H1 (cell line): ENCODE measurements around the gene OLIG2. TPM values are rescaled to one million over a fixed set of nuclear protein-coding genes. Genes with fewer than 3 reads are reported as not detected.

ENCODE experiments used
- CTCF ChIA-PET: fragments of 300-600 bp; sonication (Branson Sonifier 250); formaldehyde crosslinking; loops from one replicate; lab custom pipeline; 2021; ENCODE audit not compliant: partially characterized antibody; lab: Charles Lee
- POLR2A ChIA-PET: fragments of 300-600 bp; sonication (Branson Sonifier 250); formaldehyde crosslinking; loops from one replicate; lab custom pipeline; 2021; ENCODE audit warnings: inconsistent platforms; ENCODE audit not compliant: partially characterized antibody; lab: Charles Lee
- DNase-seq, 2 experiments: peaks; one replicate each; pipeline versions ENCODE4 v3.0.0 to v3.0.0-alpha.2; 2010 to 2022; ENCODE audit warnings: low spot score in 2 of 2, low read depth in 1 of 2, mixed read lengths in 1 of 2
- FAIRE-seq: peaks from 2 replicates; lab custom pipeline; 2011; peaks lifted over from hg19 to GRCh38; lab: Jason Lieb, UNC
- H2AFZ ChIP-seq: 2 replicates; pipeline ENCODE4 v1.8.1; 2012; ENCODE audit warnings: low read length, inconsistent platforms
- H2AK5ac ChIP-seq: 2 replicates; pipeline ENCODE4 v1.6.1; 2013; ENCODE audit warnings: low read depth, low read length
- H2BK120ac ChIP-seq: replicated peaks from 2 replicates; pipeline ENCODE3; 2013; ENCODE audit warnings: low read depth, low read length, inconsistent platforms
- H2BK12ac ChIP-seq: 2 replicates; pipeline ENCODE4 v1.6.1; 2013; ENCODE audit warnings: low read depth, low read length
- H2BK15ac ChIP-seq: 2 replicates; pipeline ENCODE4 v1.6.1; 2013; ENCODE audit warnings: low read length
- H2BK20ac ChIP-seq: 2 replicates; pipeline ENCODE4 v1.6.1; 2013; ENCODE audit warnings: low read length
- H2BK5ac ChIP-seq: 2 replicates; pipeline ENCODE4 v1.6.1; 2013; ENCODE audit warnings: low read depth, low read length
- H3K14ac ChIP-seq: 2 replicates; pipeline ENCODE4 v1.6.1; 2013; ENCODE audit warnings: inconsistent platforms; ENCODE audit not compliant: insufficient read length
- H3K18ac ChIP-seq: 2 replicates; pipeline ENCODE4 v1.6.1; 2013; ENCODE audit warnings: low read length; ENCODE audit errors: extremely low read depth
- H3K23ac ChIP-seq: 2 replicates; pipeline ENCODE4 v1.6.1; 2013; ENCODE audit warnings: inconsistent platforms; ENCODE audit not compliant: insufficient read length
- H3K23me2 ChIP-seq: 2 replicates; pipeline ENCODE4 v1.6.1; 2013; ENCODE audit warnings: low read depth, low read length
- H3K27ac ChIP-seq: 2 replicates; pipeline ENCODE4 v1.6.1; 2011; ENCODE audit warnings: low read depth, low read length, inconsistent platforms
- H3K27me3 ChIP-seq, 4 experiments: replicated peaks in 1 of 4; 1 replicate in 1 of 4; 2 replicates in 3 of 4; pipeline versions ENCODE4 v1.6.1 to v1.8.1; 2011 to 2013; ENCODE audit warnings: low read length in 3 of 4, mild to moderate bottlenecking in 3 of 4, inconsistent platforms in 2 of 4, mixed read lengths in 2 of 4, moderate library complexity in 1 of 4; ENCODE audit not compliant: control insufficient read depth in 3 of 4, insufficient read depth in 3 of 4; ENCODE audit errors: extremely low read depth in 1 of 4
- H3K36me3 ChIP-seq, 4 experiments: 2 replicates each; pipeline versions ENCODE4 v1.6.1 to v1.8.1; 2011 to 2013; ENCODE audit warnings: mild to moderate bottlenecking in 4 of 4, low read length in 3 of 4, moderate library complexity in 2 of 4, control low read depth in 1 of 4, inconsistent platforms in 1 of 4; ENCODE audit not compliant: insufficient read depth in 4 of 4, control insufficient read depth in 2 of 4
- H3K4ac ChIP-seq: replicated peaks from 2 replicates; pipeline ENCODE3; 2013; ENCODE audit warnings: low read length, low read depth, mixed read lengths, inconsistent platforms; ENCODE audit not compliant: insufficient read length
- H3K4me1 ChIP-seq, 4 experiments: replicated peaks in 1 of 4; 1 replicate in 1 of 4; 2 replicates in 3 of 4; pipeline versions ENCODE4 v1.6.1 to v1.8.1; 2011 to 2013; ENCODE audit warnings: low read length in 3 of 4, inconsistent platforms in 2 of 4, mixed read lengths in 1 of 4; ENCODE audit not compliant: insufficient read depth in 4 of 4, control insufficient read depth in 3 of 4
- H3K4me2 ChIP-seq, 2 experiments: 2 replicates each; pipeline versions ENCODE4 v1.6.1 to v1.8.1; 2011 to 2013; ENCODE audit warnings: low read depth in 2 of 2, low read length in 2 of 2, control low read depth in 1 of 2, inconsistent platforms in 1 of 2, mild to moderate bottlenecking in 1 of 2; ENCODE audit not compliant: insufficient read depth in 1 of 2
- H3K4me3 ChIP-seq, 4 experiments: fragments of 200-600, 300-600 bp in 1 of 4; sonication (generic), shearing (Covaris generic), sonication (Bioruptor Twin) in 1 of 4; 2 replicates each; pipeline versions ENCODE4 v1.5.1 to v1.8.1; 2011 to 2016; ENCODE audit warnings: low read length in 4 of 4, low read depth in 3 of 4, control low read depth in 2 of 4, inconsistent platforms in 2 of 4, mild to moderate bottlenecking in 2 of 4, mixed read lengths in 1 of 4, moderate library complexity in 1 of 4; ENCODE audit not compliant: insufficient read depth in 2 of 4; ENCODE audit errors: extremely low read depth in 1 of 4
- H3K56ac ChIP-seq: replicated peaks from 2 replicates; pipeline ENCODE3; 2013; ENCODE audit warnings: low read depth, mild to moderate bottlenecking, mixed read lengths, low read length, inconsistent platforms; ENCODE audit not compliant: insufficient read length
- H3K79me1 ChIP-seq: 2 replicates; pipeline ENCODE4 v1.6.1; 2013; ENCODE audit warnings: low read depth, low read length, control low read depth
- H3K79me2 ChIP-seq, 2 experiments: 2 replicates each; pipeline versions ENCODE4 v1.6.1 to v1.8.1; 2012 to 2013; ENCODE audit warnings: low read length in 2 of 2, mild to moderate bottlenecking in 2 of 2, inconsistent platforms in 1 of 2; ENCODE audit not compliant: insufficient read depth in 2 of 2, control insufficient read depth in 1 of 2
- H3K9ac ChIP-seq, 4 experiments: replicated peaks in 1 of 4; 1 replicate in 1 of 4; 2 replicates in 3 of 4; pipeline versions ENCODE4 v1.6.1 to v1.8.1; 2011 to 2013; ENCODE audit warnings: low read depth in 3 of 4, low read length in 3 of 4, control low read depth in 2 of 4, mild to moderate bottlenecking in 2 of 4, moderate library complexity in 2 of 4, inconsistent platforms in 1 of 4; ENCODE audit errors: extremely low read depth in 1 of 4
- H3K9me3 ChIP-seq, 2 experiments: 2 replicates each; pipeline versions ENCODE4 v1.6.1 to v1.8.1; 2012 to 2013; ENCODE audit warnings: mild to moderate bottlenecking in 2 of 2, moderate library complexity in 2 of 2, control low read depth in 1 of 2, inconsistent platforms in 1 of 2, low read depth in 1 of 2, low read length in 1 of 2, mixed read lengths in 1 of 2; ENCODE audit not compliant: insufficient read depth in 2 of 2
- H4K20me1 ChIP-seq, 2 experiments: replicated peaks in 1 of 2; 2 replicates each; pipeline versions ENCODE3 to v1.8.1; 2011 to 2013; ENCODE audit warnings: inconsistent platforms in 2 of 2, low read length in 2 of 2, mild to moderate bottlenecking in 1 of 2; ENCODE audit not compliant: insufficient read depth in 2 of 2, control insufficient read depth in 1 of 2
- H4K5ac ChIP-seq: 2 replicates; pipeline ENCODE4 v1.6.1; 2013; ENCODE audit warnings: low read length, low read depth, mixed read lengths, inconsistent platforms; ENCODE audit not compliant: insufficient read length
- H4K8ac ChIP-seq: 2 replicates; pipeline ENCODE4 v1.8.0; 2013; ENCODE audit warnings: mild to moderate bottlenecking, moderate library complexity, low read length, inconsistent platforms; ENCODE audit not compliant: insufficient read depth; ENCODE audit errors: extremely low read depth
- H4K91ac ChIP-seq: replicated peaks from 2 replicates; pipeline ENCODE3; 2013; ENCODE audit warnings: low read length, mixed read lengths, inconsistent platforms; ENCODE audit not compliant: insufficient read length
- BCL11A ChIP-seq, 2 experiments: IDR thresholded peaks; one replicate each; pipeline ENCODE4 v1.6.1; 2011; ENCODE audit warnings: low read depth in 2 of 2, low read length in 2 of 2, mild to moderate bottlenecking in 2 of 2
- CHD1 ChIP-seq: IDR thresholded peaks from 2 replicates; pipeline ENCODE4 v1.6.1; 2012; ENCODE audit warnings: low read depth, low read length, improper control_type of control experiment
- CTCF ChIP-seq, 3 experiments: IDR thresholded peaks; 1 replicate in 2 of 3; 2 replicates in 1 of 3; pipeline versions ENCODE4 v1.5.1 to v1.6.1; 2011; ENCODE audit warnings: low read length in 3 of 3, mild to moderate bottlenecking in 3 of 3, inconsistent platforms in 2 of 3, low read depth in 1 of 3, moderate library complexity in 1 of 3; ENCODE audit not compliant: insufficient read depth in 1 of 3; ENCODE audit errors: control extremely low read depth in 1 of 3
- POLR2AphosphoS5 ChIP-seq: IDR thresholded peaks from 2 replicates; pipeline ENCODE4 v1.6.1; 2011; ENCODE audit warnings: low read depth, low read length
- RAD21 ChIP-seq, 2 experiments: IDR thresholded peaks in 1 of 2; conservative IDR thresholded peaks in 1 of 2; 2 replicates each; pipeline ENCODE4 v1.6.1; 2011; ENCODE audit warnings: low read depth in 2 of 2, low read length in 2 of 2, improper control_type of control experiment in 1 of 2, inconsistent platforms in 1 of 2, mild to moderate bottlenecking in 1 of 2, moderate library complexity in 1 of 2
- RNF2 ChIP-seq: fragments of 200-900, 300-1000 bp; sonication (generic); IDR thresholded peaks from 2 replicates; pipeline ENCODE4 v1.7.1; 2016; ENCODE audit warnings: borderline replicate concordance, low read depth, mild to moderate bottlenecking, antibody characterized with exemption, low read length; ENCODE audit not compliant: poor library complexity, severe bottlenecking; ENCODE audit errors: missing control alignments
- TAF7 ChIP-seq: optimal IDR thresholded peaks from 2 replicates; pipeline ENCODE3; 2011; ENCODE audit warnings: low read depth, mild to moderate bottlenecking, inconsistent platforms, low read length, moderate library complexity, borderline replicate concordance
- TCF12 ChIP-seq: IDR thresholded peaks from 2 replicates; pipeline ENCODE4 v1.6.1; 2011; ENCODE audit warnings: low read depth, mild to moderate bottlenecking, low read length
- WGBS, 2 experiments: shearing (Covaris generic) in 1 of 2; methylation state at CpG; one replicate each; pipeline versions ENCODE4 v1.1.6 to v1.1.7; 2013 to 2015; ENCODE audit warnings: low lambda C conversion rate in 2 of 2, mixed read lengths in 2 of 2, inconsistent platforms in 1 of 2, low coverage in 1 of 2, missing lambda C conversion rate in 1 of 2; ENCODE audit not compliant: insufficient replicate concordance in 2 of 2, insufficient coverage in 1 of 2, insufficient read length in 1 of 2; ENCODE audit errors: extremely low coverage in 1 of 2, missing lambda C conversion rate in 1 of 2; 5-methylcytosine and 5-hydroxymethylcytosine counted together
- polyA plus RNA-seq, 7 experiments: library from polyadenylated mRNA; depleted of rRNA in 3 of 7; stranded (reverse) in 5 of 7; unstranded in 2 of 7; fragments of >200 nt in 5 of 7; fragments of 200-250 nt in 2 of 7; gene quantifications; 1 replicate in 5 of 7; 2 replicates in 1 of 7; 4 replicates in 1 of 7; pipeline versions ENCODE4 v1.2.1 to v1.2.3, GENCODE V29; 2011 to 2013; ENCODE audit warnings: missing spikeins in 2 of 7, mixed read lengths in 2 of 7
- total RNA-seq: library from RNA; stranded (reverse); fragmentation: NEBNext Ultra II Directional; extraction: Animal tissue kit (Norgen Biotek cat#: 25700); gene quantifications from 2 replicates; pipeline ENCODE4 v1.2.1, GENCODE V29; 2021

OLIG2 gene
- total and polyA plus RNA-seq, 2 of the 8 experiments (the other 6 are each of a cell fraction or from before 2014, with no cell fraction given) = 0.79 TPM; not detected in 1

GRCh38 chr21:32994305-32994704 is 31.4 kb upstream of the OLIG2 start:
- Histone ChIP-seq H4K91ac (no peak overlapping the region), H2AFZ (0 out of 2 replicates have a peak overlapping the region, but pooled peaks have one; percentile 45), H3K14ac (no peak overlapping the region), H2BK12ac (no peak overlapping the region), H3K9me3 (no peaks in the 10 kb centered on the region), H3K18ac (no peak overlapping the region), H3K27ac (no peak overlapping the region), H3K36me3 (no peaks in the 10 kb centered on the region), H3K56ac (no peak overlapping the region), H3K79me2 (no peaks in the 10 kb centered on the region), H4K8ac (no peak overlapping the region), H3K9ac (no peak overlapping the region), H3K79me1 (no peaks in the 10 kb centered on the region), H3K4ac (no peak overlapping the region), H4K20me1 (no peaks in the 10 kb centered on the region), H3K4me1 (peaks cover 0 to 3% (median 1%) of the 10 kb centered on the region in 4 experiments; a peak in 2 of 7 replicates), H3K4me2 (no peak overlapping the region), H3K27me3 (no peaks in the 10 kb centered on the region; a peak in 1 of 7 replicates), H2BK5ac (no peak overlapping the region), H4K5ac (no peak overlapping the region), H2BK20ac (no peak overlapping the region), H2BK15ac (no peak overlapping the region), H3K23me2 (no peaks in the 10 kb centered on the region), H2AK5ac (no peak overlapping the region), H3K23ac (no peak overlapping the region), H3K4me3 (no peak overlapping the region), H2BK120ac (no peak overlapping the region)
- ChIA-PET CTCF (interaction anchor here (0.7 to 2.8 kb wide), 54 partner anchors 9 to 450 kb away, joined by 3 to 21 read pairs (median 4); no protein-coding TSS in a partner anchor), POLR2A (no interaction called here)
- 43% methylated on average over 3 of the region's 3 CpGs; no CpG with 5 or more reads in 1 of the 2 experiments for WGBS, 2 experiments
- DNase-seq = no peak
- peak; percentile 80 for FAIRE-seq
- TF ChIP-seq CHD1 (no peak), TCF12 (no peak), POLR2AphosphoS5 (no peak), TAF7 (no peak), RAD21 (IDR thresholded peaks at IDR 0.05 in 1 of 2, conservative IDR thresholded peaks at IDR 0.05 in 1 of 2; ENCODE audit: low read depth in 2 of 2, low read length in 2 of 2) (peak; percentile 66 to 69), RNF2 (no peak), CTCF (IDR thresholded peaks at IDR 0.05; ENCODE audit: control extremely low read depth in 1 of 3, insufficient read depth in 1 of 3, low read depth in 1 of 3, low read length in 3 of 3) (peak in 2 of 3 experiments; percentile 43 to 54; a peak in 2 of 4 replicates), BCL11A (IDR thresholded peaks at IDR 0.05; ENCODE audit: low read depth in 2 of 2, low read length in 2 of 2) (no peak)
